Caki2 (cell line): ENCODE results near the gene ERMP1. TPM values are rescaled to one million over a fixed set of nuclear protein-coding genes. Genes with fewer than 3 reads are reported as not detected.

Experiments
- DNase-seq: peaks from one replicate; pipeline ENCODE4 v3.0.0-alpha.2; 2015; ENCODE audit warnings: low read depth
- in situ Hi-C: cut with HindIII; loops from 2 replicates; pipeline ENCODE4 v1.10.0; 2016; ENCODE audit warnings: low sequenced_read_pairs, low pct_unique_long_range_greater_than_20kb, mixed read lengths
- total RNA-seq: library from RNA; depleted of rRNA; stranded (reverse); fragments of >200 nt; shearing (Covaris generic); gene quantifications from 2 replicates; pipeline ENCODE4 v1.2.3, GENCODE V29; 2014; ENCODE audit warnings: low replicate concordance; rRNA removed

ERMP1 gene
- total RNA-seq, 1 experiment from 2014 or later, result 16.3 TPM

- in situ Hi-C loops, result no loop called here
- no peak for DNase-seq
These were observed 82.3 kb downstream of the ERMP1 start for GRCh38 chr9:5750569-5750968.

- in situ Hi-C loops, result no loop called here
- DNase-seq, result no peak
These were observed 83.6 kb downstream of the ERMP1 start for GRCh38 chr9:5749306-5749705.

- in situ Hi-C loops, result no loop called here
These were observed 84.5 kb downstream of the ERMP1 start for GRCh38 chr9:5748438-5748837.

GRCh38 chr9:5743109-5743508 lies 89.8 kb downstream of the ERMP1 start:
- DNase-seq, result no peak
- in situ Hi-C loops, result no loop called here

More at GRCh38 chr9:5748438-5748837, 84.5 kb downstream of the ERMP1 start:
- DNase-seq, result no peak

GRCh38 chr9:5736563-5737346 lies 96.2 kb downstream of the ERMP1 start:
- no peak for DNase-seq
- in situ Hi-C loops, result no loop called here

- in situ Hi-C loops, result no loop called here
These were observed 97.8 kb downstream of the ERMP1 start for GRCh38 chr9:5735072-5735471.

More at GRCh38 chr9:5735072-5735471, 97.8 kb downstream of the ERMP1 start:
- no peak for DNase-seq

Other genes starting within 250 kb of the ERMP1 start
- gene RIC1, start 204.0 kb downstream of the ERMP1 start, total RNA-seq, result 7.4 TPM in 2 replicates
- gene MLANA, start 57.8 kb upstream of the ERMP1 start, total RNA-seq, result not detected in 2 replicates
- 4.6 and 5.6 TPM in 2 replicates for gene RANBP6, start 182.5 kb upstream of the ERMP1 start, total RNA-seq